RKO (cell line): Measurements from ENCODE around the gene MYRIP.
"Not testable (repeated sequence)": the region's sequence is repeated elsewhere in the genome, so short reads cannot be mapped to it uniquely, and the experiment has no call there.

Source experiments
- DNase-seq: peaks from one replicate; pipeline ENCODE4 v3.0.0-alpha.2; 2016; ENCODE audit warnings: low spot score

The MYRIP gene

DNA sequence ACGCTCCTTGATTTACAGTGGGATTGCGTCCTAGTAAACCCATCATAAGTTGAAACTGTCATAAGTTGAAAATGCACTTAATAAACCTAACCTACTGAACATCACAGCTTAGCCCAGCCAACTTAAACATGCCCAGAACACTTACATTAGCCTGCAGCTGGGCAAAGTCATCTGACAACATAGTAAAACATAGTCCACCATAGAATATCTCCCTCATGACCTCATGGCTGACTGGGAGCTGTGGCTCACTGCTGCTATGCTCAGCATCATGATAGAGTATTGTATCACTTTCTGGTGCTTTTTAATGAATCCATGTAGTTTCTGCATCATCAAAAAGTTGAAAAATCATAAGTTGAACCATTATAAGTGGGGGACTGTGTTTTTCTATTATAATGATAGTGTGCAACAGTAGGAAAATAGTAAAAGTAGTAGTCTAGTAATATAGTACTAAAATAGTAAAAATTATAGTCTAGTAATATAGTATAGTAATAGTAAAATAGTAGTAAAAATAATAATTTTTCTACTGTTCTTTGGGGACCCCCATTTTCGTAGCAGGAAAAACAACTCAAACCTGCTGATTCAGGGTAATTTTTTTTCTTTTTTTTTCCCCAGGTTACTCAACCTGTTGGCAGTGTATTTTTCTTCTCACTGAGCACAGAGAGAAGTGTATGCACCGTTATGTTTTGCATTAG lies 233.5 kb downstream of the MYRIP start:
- peak; percentile 2 for DNase-seq

DNA sequence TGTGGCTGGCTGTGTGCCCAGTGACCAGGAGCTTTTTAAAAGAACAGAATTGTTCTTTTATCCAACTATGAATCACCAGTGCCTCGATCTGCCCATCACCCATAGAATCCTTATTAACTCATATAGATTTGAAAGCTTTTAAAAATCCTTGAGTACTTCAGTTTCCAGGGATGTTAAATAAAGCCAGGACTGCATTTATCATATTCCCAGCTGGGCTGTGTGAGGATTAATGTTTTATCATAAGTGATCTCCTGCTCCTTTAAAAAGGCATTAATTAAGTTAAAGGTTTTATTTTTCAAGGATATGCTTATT lies 234.0 kb downstream of the MYRIP start:
- DNase-seq = no peak

DNA sequence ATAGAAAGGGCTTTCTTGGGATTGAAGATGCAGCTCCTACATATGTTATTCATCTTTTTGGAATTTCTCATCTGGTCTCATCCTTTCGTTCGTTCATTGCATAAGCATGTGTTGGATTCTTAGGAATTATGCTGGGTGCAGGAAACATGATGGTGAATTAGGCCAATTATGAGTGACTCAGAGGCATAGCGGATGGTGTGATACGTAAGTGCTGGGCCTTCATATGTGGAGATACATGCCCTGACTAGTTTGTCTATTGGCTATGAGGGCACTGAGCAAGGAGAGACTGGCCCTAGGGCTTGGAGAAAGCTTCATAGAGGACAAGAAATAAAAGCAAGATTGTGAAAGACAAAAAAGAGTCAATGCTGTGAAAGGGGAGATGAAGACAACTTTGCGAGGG lies 235.1 kb downstream of the MYRIP start:
- DNase-seq = peak; percentile 9

DNA sequence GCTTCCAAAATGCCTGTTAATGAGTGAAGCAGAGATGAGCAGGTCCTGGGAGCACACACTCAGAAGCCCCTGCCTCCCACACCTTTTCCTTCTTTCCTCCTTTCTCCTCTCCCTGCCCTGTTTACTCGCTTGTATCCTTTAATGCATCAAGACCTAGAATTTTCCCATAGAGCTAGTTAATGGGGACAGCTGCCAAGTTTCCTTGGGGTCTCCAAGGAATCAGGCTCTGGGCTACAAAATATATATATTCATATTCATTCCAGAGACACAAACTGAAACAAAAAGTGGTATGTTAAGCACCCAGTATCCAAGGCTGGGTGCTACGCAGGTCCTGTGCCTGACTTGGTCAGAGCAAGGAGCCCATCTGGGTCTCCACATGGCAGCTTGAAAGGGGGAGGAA lies 235.6 kb downstream of the MYRIP start:
- no peak for DNase-seq

DNA sequence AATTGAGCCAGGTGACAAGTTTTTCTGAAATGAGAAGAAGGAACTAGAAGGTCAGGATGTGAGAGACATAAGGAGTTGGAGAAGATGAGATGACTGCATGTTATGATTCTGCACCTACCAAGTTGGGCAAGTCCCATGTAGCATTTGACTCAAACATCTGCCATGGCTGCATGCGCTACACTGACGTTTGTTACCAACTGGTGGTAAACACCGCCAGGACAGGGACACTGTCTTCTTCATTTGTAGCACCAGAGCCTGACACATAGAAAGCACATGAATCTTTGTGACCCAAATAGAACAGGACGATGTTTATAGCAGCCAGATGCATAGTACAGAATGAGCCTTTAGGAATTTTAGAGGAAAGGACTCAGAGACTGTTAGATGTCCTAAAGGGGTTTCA lies 236.7 kb downstream of the MYRIP start:
- DNase-seq = no peak

DNA sequence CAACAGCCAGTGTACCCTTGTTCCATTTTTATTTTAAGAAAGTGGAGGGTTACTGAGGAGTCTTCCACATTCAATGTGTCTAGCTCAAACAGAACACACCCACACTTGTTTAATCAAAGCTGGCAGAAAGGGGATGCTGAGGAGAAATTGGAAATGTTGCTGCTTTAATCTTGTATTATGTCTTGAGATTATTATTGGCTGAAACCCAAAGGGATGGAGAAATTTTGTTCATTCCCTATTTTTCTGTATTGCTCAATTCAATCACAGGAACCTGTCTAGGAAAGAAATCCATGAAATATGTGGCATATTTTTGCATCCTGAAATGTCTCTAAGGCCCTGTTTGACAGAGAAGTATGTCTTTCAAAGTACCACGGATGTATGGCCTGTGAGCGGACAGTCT lies 238.0 kb downstream of the MYRIP start:
- DNase-seq = no peak

DNA sequence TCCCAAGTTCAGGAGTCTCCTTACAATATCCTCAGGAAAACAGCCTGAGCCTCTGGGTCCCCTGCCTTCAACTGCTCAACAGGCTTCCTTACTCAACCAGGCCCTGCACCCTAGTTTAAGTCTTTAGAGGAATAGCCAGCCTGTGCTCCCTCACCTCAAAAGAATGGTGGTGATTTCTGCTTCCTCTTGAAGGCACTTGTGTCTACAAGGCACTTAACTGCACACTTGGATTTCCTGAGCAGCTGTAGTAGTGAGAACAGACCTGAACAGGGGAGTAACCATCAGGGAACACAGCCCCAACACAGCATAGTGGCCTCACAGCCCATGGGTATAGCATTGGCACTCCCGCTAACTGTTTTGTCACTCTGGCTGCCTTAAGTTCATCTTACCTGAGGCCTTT lies 244.3 kb downstream of the MYRIP start:
- DNase-seq = no peak

DNA sequence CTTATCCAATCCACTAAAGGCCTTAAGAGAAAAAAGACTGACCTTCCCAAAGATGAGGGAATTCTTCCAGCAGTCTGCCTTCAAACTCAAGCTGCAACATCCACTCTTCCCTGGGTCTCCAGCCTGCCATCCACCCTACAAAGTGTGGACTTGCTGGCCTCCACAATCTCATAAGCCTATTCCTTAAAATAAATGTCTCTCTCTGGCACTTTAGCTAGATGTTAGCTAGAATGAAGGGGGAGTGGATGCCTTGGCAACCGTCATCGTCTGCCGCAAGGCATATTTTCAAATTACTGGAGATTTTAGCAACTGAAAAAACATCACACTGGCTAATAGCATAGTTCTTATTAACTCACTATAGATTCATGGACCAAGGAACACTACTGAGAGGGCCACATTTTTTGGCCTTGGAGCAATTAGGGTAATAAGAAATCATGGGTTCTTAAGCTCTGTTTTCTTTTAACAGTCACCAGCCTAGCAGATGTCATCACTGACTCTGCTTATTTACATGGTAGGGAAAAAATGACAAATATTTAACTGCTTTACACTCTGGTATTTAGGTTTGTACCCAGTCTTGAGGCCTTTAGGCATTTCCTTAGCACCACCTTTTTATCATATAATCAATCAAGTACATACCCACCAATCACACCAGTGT lies 245.3 kb downstream of the MYRIP start:
- DNase-seq = no peak

DNA sequence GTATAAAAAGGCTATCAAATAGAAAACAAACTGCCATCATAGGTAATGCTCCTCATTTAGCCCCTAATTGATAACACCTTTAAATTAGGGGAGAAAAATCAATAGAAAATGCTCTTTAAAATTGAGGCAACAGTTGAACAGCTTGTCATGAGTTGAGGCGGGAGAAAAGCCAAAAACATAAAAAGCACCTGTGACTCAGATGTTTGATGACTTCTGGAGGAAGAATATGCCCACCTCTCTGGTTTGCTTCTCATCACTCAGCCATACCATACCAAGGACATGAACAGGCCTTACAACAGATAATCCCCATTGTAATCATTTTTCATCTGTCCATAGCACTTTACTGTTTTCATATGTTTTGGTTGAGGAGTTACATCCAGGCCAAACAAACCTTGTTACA lies 246.0 kb downstream of the MYRIP start:
- no peak for DNase-seq

DNA sequence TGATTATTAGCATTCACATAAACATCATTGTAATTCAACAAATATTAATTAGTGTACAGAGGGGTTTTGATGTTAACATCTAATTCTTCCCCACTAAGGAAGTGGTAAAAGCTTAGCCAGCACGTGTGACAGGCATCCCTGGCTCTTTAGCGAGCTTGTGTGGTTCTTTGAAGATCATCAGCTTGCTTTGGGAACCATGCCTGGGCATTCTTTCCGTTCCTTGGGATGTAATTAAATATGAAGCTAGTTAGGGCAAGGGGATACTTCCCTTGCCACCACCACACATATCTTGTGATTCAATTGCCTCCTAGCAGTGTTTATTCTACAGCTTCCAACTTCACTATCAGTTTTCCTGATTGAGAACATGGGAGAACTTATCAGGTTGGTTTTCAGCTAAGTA lies 246.5 kb downstream of the MYRIP start:
- no peak for DNase-seq

DNA sequence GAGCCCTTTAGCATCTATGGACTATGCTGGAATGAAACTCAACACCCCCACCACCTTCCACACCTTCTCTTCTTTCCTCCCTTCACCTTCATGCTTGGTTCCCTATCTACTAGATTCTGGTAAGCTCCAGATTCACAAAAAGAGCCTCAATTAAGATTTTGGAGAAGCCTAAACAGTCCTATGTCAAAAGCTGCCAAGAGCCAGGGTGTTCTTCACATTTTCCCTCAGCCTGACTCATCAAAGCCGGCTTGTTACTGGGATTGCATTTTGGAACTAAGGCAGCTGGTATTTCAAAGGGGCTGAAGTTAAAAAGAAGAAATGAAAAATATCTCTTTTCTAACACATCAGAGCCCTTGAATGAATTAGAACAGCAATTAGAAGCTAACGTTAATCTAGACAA lies 247.7 kb downstream of the MYRIP start:
- no peak for DNase-seq

DNA sequence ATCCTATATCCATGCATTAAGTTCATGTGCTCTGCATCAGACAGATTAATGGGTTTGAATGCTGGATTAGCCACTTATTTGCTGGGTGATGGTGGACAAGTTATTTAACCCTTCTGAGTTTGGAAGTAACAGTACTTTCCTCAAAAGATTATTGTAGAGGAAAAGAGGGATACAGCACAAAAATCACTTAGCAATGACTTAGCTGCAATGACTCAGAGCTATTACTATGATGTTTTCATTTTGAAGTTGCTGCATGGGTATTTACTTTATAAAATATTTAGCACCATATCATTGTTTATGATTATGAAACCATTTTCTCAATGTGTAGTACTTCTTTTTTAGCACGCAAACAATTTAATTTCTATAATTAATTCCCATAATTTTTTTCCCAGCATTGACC lies 248.4 kb downstream of the MYRIP start:
- DNase-seq = no peak

DNA sequence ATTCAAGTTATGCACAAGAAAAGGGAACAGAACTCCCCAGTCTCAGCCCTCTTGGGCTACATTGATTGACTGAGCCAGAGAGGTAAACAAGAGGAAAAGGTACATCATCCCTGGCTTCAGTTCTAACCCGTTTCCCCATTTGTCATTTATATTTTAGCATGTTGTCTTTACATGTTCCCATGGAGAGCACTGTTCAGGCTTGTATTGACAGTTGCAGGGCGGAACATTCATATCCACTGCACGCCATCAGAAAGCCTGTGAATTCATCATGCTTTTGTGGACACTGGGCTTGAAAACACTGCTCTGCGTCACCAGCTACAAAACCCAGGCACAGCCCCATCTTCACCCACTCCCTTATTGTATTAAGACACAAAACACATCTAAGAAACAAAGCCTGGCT lies 259.2 kb downstream of the MYRIP start:
- no peak for DNase-seq

DNA sequence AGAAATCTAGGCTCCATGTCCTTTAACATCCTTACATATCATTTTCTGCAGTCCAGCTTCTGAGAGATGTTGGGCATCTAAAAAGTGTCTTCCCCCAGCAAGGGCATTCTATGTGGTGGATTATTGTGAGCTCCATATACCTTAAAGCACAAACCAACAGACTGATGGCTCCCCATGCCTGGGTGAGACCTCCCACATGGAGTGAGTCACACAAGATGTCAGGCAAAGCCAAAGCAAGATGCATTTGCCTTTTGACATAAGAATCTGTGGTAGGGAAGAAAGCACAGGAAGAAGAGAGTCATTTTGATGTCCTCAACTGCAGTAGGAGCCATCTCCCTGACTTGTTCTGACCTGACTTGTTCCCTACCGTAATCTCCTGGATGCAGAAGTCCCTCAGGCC lies 261.4 kb downstream of the MYRIP start:
- DNase-seq = no peak

DNA sequence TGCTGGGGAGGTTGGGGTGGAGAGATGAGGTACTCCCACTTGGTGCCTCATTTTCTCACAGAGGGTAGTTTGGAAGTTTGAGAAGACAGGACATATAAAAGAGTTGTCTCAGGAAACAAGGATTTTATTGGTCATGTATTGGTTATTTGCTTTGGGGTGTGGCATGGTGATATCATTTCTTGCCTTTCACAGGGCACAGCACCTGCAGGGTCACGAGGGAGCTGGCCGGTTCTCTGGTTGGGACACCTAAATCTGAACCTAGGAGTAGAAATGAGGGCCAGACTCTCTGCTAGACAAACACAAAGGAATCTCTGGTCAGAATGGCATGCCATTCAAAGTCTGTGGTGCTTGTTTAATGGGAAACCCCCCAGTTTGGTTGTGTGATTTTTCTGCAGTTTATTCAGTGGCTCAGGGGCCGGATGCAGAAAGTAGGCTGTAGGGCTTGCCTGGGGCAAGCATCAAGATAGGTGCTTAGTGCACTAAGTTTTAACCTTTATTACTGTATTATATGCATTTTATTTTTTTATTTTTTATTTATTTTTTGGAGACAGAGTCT lies 262.4 kb downstream of the MYRIP start:
- no peak for DNase-seq

DNA sequence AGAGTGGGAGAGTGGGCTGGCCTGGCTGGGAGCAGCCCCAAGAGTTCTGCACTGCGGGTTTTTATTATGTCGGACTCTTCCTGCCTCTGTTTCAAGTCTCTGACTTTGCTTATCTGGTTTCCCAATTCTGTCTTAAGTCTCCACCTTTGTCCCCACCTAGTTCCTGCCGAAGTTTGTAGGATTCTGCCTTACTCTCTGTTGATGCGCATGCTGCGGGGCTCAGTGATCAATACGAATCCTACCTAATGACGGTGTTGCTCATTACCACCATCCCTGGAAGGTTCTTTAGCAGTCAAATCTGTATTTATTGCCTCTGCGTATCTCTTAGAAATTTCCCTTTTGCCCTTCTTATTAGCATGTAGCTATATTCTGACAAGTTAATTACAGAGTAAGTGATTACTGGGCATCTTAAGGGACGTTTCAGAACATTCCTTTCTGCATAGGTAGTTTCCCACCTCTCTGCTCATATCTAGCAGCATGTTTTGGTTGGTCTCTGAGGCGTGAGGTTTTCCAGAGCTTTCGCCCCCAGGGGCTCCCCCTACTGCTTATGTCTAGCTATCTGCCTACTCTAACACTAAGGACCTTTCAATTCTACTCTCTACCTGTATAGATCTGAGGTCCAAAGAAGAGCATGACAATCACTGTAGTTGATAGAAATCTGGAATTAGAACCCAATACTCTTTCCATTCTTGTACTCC lies 264.1 kb downstream of the MYRIP start:
- DNase-seq = no peak

DNA sequence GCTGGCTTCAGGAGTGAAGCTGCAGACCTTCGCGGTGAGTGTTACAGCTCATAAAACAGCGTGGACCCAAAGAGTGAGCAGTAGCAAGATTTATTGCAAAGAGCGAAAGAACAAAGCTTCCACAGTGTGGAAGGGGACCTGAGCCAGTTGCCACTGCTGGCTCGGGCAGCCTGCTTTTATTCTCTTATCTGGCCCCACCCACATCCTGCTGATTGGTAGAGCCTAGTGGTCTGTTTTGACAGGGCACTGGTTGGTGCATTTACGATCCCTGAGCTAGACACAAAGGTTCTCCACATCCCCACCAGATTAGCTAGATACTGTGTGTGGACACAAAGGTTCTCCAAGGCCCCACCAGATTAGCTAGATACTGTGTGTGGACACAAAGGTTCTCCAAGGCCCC lies 267.7 kb downstream of the MYRIP start:
- not testable (repeated sequence) for DNase-seq

DNA sequence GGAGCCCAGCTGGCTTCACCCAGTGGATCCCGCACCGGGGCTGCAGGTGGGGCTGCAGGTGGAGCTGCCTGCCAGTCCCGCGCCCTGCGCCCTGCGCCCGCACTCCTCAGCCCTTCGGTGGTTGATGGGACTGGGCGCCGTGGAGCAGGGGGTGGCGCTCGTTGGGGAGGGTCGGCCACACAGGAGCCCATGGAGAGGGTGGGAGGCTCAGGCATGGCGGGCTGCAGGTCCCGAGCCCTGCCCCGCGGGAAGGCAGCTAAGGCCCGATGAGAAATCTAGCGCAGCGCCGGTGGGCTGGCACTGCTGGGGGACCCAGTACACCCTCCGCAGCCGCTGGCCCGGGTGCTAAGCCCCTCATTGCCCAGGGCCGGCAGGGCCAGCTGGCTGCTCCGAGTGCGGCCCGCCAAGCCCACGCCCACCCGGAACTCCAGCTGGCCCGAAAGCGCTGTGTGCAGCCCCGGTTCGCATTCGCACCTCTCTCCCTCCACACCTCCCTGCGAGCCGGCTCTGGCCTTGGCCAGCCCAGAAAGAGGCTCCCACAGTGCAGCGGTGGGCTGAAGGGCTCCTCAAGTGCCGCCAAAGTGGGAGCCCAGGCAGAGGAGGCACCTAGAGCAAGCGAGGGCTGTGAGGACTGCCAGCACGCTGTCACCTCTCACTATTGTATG lies 268.6 kb downstream of the MYRIP start:
- DNase-seq = not testable (repeated sequence)

DNA sequence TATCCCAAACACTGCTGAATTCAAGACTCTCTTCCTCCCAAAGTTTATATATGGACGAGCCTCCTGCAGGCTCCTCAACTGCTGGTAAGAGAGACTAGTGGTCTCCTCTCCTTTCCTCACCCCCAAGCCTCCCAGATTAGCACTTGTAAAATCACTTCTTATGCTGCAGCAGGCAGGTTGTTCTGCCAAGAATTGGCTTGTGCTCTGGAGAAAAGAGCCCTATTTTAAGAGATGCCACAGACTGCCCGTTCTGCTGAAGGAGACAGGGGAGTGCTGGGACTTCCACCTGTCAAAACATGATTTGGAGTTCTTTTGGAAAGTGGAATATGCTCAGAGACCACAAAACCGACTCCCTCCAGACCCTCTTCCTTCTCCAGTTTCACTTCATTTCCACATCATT lies 269.2 kb downstream of the MYRIP start:
- DNase-seq = no peak

DNA sequence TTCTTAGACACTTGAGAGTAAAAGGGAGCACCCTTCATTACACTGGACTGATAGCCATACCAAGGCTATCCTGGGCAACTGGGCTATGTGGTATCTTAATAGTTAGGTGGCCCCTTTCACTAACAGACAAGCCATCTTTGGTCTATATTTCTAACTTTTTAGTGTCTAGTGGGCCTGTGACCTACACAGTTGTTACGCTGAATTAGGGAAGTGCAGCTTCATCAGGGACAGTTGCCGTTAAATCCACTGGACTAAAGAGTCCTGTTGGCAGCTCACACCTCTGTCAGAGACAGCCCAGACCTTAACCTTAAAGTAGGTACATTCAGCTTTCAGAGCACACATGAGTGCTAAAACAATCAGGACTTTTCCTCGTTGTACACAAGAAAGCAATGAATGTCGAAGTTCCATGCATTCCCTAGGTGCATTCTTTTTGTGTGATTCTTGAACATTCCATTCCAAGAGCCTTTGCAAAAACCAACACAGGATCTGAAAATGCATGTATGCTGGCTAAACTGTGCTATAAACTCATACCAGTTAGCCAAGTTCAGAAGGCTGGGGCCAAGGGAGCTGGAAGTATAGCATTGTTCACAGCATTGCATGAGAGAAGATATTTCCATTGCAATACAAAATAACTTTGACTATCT lies 269.9 kb downstream of the MYRIP start:
- no peak for DNase-seq

DNA sequence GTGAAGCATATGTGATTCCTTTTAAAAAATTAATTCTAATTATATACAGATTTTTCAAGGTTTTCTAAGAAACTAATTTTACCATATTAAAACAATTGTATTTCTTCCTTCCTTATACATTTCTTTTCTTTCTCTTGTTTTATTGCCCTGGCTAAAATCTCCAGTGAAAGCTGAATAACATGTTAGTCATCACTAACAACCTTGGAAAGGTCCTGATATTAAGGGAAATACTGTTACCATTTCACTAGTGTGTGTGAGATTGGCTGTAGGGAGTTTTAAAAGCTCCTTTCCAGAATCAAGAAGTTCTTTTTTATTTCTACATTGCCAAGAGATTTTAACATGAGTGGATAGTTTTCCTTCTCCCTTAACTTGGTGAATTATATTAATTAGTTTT lies 270.4 kb downstream of the MYRIP start:
- DNase-seq = no peak

DNA sequence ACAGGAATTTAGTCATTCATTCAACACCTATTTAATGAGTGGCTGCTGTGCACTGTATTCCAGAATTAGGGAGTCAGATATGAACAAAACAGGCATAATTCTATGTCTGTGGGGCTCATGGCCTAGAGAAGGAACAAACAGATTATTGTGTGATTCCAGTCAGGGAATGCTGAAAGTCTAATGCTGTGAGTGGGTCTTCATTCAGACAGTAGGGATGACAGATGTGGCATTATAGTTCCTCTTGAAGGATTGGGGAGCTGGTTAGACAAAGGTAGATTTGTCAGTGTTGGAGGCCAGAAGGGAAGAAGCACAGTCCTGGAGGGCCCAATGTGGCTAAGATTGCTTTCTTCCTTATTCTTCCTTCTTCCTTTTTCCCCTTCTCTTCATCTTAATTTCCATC lies 273.7 kb downstream of the MYRIP start:
- DNase-seq = no peak
